ENCODE data around the gene SH3RF3.

SH3RF3 gene

DNA sequence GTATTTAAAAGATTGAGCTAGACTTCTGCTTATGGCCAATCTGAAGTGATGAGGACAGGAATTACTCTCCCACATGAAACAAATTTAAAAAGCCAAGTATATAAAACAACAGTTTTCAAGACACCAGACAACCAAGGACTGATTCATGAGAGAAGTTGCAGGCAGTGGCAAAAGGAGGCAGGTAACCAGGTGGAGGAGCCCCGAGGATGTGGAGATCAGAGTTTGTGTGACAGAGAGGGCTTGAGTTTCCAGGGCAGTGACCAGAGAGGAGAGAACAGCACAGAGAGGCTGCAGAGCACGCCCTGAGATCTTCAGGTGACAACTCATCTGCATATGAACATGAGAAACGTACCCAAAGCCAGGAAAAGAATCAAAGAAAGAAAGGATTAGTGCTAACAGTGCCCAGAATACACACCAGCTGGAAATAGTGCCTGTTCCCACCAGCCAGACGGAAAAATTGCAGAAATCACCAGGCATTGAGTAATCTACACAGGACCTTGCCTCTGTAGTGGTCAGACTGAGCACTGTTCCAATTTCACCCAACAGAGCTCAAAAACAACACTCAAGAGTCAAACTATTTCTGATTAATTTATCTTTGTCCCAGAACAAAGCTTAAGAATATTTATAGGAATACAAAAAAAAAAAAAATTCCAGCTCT lies 311.6 kb downstream of the SH3RF3 start:
- DNase-seq, result no peak

DNA sequence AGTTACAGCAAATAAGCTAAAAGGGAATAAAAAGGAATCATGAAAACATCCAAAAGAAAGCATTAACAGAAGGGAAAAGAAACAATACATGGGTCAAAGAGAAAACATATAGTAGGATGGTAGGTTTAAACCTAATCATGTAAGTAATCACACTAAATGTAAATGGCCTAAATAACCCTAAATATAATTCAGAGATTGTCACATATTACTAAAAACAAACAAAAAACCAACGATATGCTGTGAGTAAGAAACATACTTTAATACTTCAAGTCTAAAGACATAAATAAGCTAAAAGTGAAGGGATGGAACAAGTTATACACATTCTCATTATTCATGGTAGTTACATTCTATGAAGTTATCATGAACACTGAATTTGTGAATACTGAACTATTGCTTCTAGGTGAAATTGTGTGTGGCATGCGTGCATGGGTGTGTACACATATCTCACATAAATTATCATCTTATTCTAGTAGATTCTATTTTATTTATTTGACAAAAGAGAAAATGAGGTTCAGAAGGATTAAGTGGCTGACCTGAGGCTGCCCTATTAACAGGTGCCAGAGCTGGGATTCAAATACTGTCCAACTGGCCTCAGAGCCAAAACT lies 313.8 kb downstream of the SH3RF3 start:
- DNase-seq, result no peak

DNA sequence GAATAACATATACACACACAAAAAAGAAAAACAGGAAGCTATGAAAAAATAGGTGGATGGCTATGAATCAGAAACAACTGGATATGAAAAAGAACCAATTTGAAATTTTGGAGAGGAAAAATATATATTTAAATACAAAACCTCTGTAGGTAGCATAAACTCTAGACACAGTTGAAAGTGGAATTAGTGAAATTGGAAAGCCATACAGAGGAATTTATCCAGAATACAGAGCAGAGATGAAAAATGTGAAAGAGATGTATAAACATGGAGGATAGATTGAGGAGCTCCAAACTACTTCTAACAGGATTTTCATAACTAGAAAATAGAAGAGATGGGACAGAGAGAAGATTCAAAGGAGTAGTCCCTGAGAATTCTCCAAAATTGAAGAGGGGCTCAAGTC lies 315.9 kb downstream of the SH3RF3 start:
- DNase-seq, result no peak

DNA sequence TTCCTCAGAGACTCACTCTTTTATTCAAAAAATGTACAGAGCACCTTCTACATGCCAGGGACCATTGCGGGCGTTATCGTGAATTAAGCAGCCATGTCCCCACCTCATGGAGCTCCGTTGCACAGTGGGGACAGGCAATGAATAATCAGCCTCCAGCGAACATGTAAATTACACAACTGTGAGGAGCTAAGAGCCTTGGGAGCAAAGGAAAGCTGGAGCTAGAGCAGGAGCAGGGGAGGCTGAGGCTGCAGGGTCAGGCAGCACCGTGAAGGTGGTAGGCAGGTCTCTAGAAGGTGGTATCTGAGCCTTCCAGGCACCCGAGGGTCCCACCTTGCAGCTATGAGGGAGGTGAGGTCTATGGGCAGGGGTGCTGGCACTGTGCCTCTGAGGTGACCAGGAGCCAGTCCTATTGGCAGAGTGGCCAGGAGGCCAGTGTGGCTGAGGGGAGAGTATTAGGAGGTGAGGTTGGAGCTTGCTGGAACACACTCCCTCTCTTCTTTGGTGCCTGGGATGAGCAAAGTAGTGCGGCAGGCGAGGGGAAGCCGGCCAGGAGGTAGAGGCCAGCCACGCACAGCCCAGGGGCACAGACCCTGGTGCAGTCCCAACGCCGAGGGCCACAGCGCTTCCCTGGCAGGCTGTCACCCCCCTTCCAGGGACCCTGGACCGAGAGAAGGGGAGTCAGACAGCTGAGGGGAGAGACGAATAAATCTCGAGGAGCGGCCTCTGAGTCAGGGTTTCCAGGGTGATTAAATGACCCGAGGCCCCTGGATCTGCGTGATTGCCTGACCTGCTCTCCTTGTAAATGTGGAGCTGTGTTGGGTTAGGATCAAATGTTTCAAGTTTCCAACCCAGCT lies 317.5 kb downstream of the SH3RF3 start:
- DNase-seq, result no peak

DNA sequence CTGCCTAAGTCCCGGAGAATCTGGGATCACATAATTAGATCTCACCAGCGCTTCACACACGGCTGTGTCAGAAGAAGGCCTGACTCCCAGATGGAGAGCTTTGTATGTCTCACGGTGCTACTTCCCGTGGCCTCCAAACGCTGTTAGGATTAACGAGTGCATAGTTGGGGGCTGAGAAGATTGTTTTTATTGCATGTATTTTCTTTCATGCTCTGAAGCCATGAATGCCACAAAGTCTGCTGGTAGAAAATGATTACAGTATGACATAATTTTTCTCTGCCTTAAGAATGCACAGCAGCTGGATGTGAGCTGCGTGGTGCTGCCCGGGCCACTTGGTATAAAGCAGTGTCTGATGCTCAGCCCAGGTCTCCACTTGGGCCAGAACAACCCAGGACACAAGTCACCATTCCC lies 318.3 kb downstream of the SH3RF3 start:
- DNase-seq, result peak; percentile 86

DNA sequence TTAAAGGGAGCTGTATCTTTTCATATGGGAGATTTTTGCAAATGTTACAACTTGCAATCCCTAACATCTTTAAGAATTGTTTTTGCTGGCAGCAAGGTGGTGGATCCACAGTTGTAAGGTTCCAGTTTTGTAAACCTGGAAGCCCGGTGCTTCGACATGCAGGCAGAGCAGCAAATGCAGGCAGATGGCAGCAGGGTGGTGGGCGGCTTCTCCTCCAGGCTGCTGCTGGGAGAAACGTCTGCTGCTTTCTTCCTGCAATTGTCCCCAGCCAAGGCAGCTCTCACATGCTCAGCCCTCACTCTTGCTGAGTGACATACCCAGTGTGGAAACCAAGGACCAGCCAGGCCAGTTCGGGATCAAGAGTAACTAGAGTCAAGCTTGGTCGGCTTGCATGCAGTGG lies 318.8 kb downstream of the SH3RF3 start:
- no peak for DNase-seq

DNA sequence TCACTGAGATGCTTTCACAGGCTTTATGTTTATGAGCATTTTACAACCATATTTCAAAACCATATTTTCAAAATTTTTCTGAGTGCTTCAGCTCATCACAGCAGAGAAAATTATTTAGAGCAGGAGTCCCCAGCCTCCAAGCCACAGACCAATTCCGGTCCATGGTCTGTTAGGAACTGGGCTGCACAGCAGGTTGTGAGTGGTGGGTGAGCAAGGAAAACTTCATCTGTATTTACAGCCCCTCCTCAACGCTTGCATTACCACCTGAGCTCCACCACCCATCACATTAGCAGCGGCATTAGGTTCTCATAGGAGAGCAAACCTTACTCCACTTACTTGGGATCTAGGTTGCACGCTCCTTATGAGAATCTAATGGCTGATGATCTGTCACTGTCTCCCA lies 319.2 kb downstream of the SH3RF3 start:
- DNase-seq, result no peak

DNA sequence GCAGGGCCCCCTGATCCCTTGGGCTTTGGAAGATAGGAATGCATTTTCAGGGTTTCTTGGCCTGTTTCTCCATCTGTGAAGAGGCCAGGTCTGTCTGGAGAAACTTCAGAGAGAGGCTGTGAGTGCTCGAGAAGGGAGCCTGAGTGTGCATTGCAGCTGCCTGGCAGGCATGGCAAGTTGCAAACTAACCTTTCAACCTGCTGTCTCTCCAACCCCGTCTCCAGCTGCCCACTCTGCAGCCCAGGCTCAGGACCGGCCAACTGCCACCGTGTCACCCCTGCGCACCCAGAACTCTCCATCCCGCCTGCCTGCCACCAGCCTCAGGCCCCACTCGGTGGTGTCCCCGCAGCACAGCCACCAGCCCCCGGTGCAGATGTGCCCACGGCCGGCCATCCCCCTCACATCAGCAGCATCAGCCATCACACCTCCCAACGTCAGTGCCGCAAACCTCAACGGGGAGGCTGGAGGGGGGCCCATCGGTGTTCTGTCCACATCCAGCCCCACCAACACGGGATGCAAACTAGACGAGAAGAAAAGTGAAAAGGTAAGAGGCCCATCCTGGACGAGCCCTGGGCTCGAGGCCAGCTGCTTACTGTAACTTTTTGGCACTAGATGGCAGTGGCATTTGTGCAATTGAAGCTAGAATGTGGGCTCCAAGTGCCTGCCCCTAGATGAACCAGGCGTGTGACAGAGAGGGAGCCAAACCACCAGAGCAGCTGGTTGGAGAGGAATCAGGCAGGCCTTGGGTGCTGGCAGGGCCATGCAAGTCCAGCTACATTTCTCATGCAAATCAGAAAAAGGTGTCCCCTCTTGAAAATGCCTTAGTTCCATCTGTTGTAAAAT lies 320.2 kb downstream of the SH3RF3 start:
- DNase-seq, result no peak

DNA sequence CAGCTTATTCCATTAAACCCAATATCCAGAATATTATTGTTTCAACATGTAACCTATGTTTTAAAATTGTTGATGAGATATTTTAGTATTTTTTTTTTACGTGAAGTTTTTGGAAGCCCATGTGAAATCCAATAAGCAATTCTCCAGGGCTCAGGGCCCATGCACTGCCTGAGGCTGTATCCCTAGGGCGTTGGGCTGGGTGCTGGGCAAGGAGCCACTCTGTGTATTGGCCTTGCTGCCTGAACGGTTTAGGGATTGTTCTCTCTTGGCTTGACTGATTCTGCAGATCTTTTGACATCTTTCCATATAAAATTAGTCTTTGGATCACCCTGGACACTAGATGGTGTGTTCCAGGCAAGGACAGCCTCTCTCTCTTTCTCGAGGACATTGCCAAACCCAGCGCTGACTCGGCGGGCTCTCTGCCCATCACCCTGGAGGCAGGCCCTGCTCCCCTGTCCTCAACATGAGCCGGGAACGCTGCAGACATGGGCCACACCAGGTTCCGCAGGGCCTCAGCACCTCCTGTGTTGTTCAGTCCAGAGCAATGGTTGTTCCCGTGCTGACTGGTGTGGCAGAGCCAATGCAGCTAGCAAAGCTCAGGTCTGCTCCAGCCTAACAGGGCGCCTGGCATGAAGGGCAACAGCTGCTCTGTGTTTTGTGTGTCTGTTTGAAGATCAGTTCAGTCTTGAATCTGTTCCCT lies 321.7 kb downstream of the SH3RF3 start:
- DNase-seq, result no peak

DNA sequence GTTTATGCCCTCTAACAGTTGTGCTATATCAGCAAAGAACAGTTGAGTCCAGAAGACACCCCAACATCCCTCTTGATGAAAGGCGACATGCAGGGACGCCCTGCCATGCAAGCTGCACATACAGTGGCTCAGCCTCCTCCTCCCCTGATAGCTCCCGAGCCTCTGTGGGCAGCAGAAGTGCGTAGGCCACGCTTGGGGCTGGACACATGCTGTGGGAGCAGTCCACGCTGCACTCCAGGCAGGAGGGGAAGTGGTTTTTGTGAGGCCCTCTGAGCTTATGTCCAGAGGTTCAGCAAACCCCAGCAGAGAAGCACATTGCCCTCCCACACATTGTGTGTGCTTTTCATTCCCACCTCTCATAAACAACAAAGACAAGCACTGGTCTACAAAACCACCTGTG lies 322.7 kb downstream of the SH3RF3 start:
- no peak for DNase-seq

DNA sequence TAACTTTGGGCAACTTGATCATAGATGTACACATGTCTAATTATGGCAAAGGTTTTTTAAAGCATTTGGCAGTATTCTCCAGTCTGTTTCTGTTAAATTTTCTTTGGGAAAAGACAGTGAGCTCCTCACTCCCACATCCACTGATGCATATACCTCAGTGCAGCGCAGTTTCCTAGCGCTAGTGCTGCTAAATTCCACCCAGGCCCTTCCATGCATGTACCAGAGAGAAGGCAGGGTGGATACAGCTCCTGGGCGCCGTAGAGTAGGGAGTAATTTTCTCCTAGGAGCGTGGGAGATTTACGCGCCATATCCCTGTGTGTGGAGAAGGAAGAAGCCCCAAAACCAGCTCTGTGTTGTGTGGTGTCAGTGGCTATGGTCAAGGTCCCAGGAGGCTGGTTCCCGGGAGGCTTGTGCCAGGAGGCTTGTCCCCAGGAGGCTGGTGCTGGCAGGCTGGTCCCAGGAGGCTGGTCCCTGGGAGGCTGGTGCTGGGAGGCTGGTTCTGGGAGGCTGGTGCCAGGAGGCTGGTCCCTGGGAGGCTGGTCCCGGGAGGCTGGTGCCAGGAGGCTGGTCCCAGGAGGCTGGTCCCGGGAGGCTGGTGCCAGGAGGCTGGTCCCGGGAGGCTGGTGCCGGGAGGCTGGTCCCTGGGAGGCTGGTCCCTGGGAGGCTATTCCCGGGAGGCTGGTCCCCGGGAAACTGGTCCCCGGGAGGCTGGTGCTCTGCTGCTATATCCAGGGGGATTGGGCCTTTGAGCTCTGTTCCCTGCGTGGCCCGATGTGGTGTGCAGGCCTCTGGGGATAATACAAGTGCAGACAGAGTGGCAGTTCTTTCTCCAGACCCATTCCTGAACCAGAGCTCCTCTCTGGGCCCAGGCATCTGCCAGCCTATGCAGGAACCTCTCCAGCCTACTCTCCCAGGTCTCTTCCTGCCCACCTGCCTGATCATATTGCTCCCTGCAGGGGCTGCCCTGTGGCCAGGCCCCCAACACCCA lies 323.6 kb downstream of the SH3RF3 start:
- DNase-seq, result no peak

DNA sequence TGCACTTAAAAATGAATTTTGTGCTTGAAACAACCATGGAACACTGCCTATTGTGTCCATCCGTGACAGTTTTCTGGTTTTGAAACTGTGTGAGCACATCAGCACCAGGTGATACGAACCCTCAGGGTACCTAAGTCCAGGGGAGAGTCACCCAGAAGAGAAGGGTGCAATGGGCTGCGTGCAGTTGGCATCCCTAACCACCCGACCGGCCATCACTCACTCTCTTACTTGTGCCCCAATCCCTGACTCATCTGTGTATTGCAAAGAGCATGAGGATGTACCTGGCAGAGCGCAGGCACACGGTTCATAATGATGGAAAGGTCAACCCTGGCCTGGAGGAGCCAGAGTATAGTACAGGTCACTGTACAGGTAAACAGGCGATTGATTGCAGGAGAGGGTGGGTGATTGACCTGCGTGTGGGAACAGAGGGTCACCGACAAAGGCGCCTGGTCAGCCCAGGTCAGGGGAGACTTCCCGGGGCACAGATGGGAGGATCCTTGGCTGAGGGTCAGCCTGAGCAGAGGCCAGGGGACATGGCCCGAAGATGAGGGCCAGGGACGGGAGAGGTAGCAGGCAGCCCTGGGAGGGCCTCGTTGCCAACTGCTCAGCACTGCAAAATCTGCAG lies 324.5 kb downstream of the SH3RF3 start:
- DNase-seq, result no peak

DNA sequence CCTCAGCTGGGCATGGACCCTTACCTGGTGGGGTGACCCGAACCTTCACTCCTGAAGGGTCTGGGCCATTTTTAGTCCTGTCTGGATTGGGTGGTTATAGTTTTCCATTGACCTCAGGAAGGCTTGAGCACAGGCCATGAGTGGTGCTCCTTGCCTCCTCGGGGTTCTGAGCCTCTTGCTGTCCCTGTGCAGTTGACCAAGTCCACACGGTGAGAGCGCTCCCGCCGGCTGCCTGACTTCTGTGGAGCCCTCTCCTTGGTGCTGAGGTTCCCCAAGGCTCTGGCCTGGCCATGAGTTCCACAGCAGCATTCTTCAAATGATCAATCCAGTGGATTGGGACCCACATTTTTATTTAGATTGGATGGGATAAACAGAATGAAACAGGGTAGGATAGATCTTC lies 325.3 kb downstream of the SH3RF3 start:
- no peak for DNase-seq

DNA sequence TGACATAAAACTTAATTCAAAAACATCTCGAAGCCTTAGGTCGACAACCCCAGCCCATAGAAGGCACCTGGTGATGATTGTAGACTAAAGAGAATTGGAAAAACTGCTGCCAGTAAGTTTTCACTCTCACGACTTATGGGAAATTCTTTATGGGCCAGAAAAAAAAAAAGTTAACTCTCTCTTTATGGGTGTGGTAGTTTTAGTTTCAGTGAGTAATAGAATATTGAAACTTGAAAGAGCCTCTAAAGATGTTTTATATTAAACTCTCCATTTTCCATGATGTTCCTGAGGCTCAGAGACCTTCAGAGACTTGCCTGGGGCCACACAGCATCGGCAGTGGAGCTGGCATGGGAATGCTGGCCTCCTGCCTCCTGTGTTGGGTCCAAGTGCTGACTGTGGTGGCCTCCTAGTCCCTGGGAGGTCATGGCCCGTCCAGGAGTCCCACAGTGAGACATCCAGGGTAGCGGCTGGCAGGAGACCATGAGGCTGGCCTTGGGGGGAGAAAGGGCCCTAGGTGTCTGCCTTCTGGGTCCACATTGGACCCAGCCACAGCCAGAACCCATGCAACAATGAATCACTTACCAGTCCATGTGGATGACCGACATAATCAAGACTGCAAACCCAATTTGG lies 325.9 kb downstream of the SH3RF3 start:
- DNase-seq, result no peak

DNA sequence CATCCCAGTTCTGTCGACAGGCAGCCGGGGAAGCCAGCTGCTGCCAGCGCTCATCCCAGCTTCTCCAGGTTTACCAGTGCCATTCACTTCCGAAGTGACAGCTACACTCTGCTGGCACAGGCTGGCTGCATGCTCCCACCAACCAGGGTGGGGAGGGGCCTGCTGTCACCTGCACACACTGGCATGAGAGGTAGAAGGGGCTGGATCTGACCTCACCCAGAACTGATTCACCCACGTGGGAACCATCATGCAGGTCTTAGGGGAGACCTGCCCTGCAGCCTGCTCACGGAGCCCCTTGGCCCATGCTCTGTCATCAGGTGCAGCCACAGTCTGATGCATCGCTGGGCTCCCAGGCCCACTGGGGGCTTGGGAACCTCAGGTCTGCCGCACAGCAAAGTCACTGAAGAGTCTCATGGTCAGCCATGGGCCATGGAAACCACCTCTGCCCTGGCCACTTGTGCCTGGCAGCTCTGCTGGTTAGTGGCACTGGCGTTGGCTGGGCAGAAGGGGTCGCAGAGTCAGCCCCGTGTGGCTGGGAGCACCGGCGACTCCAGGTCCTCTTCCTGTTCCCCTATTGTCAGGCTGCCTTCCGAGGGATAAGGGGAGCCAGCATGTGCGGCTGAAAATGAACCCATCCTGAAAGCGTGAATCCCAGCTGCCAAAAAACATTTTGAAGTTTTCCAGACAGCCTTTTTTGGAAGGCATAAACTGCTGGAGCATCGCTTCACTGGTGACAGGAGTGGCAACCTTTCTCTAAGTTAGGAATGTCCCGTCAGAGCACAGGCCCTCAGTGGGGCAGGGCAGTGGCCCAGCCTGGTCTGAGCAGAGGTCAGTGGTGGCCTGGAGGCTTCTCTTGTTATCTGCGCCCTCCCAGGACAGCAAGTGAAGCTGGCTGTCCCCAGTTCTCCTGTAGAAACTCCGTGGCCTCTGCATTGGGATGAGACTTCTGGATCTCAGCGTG lies 327.0 kb downstream of the SH3RF3 start:
- no peak for DNase-seq

DNA sequence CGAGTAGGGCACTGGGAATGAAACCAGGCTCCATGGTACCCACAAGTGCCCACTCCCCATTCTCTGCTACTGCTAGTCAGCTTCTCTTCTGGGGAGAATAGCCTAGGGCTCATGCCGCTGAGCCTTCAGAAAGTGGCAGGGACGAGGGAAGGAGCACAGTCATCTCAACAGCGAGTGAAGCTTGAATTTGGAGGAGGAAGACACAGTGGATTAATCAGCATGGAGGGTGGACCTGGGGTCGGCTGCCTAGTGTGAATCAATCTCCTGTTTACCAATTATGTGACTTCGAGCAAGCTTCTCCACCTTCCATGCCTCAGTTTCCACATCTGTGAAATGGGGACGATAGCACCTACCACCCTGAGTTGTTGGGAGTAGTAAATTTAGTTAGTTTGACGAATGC lies 327.8 kb downstream of the SH3RF3 start:
- no peak for DNase-seq

DNA sequence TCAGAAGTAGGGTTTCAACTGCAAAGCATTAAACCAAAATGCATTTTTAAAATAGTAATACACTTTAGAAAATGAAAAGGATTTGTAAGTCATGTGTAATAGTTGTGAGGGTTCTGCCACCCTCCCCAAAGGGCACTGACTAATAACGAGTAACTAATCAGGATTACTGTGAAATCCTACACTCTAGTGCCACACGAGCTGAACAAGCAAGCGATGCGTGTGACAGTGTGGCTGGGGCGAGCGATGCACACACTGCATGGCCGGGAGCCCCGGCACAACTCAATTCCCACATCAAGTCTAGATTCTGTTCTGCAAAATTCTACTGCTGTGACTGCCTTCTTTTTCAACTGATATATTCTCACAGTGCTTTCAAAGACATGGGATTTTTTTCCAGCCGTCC lies 328.4 kb downstream of the SH3RF3 start:
- DNase-seq, result no peak

DNA sequence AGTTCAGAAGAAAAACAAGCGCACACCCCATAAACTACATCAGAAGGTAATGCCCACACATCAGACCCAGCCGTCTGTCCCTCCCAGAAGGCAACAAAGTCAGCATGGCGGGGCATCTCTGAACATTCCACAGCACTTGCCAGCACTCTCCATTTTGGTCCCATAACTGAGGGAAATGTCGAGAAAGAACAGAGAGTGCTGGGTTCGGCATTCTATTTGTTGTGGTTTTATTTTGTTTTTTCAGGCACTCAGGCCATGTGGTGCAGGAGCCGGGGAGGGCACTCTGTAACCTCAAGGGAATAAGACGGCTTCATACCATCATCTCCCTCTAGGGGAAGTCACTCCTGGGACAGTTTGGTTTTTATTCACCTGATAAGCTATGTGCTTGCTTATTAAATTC lies 328.8 kb downstream of the SH3RF3 start:
- no peak for DNase-seq

DNA sequence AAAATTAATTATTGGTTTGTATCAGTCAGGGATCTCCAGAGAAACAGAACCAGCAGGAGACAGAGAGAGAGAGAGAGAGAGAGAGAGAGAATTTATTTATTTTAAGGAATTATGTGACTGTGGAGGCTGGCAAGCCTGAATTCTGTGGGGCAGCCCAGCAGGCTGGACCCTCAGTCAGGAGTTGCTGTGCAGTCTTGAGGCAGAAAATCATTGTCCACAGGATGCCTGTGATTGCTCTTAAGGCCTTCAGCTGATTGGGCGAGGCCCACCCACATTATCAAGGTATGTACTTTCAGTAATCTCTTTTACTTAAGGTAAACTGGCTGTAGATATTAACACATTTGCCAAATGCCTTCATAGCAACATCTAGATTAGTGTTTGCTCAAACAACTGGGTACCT lies 329.5 kb downstream of the SH3RF3 start:
- DNase-seq, result no peak

Data from amniotic stem cell (primary cell).